ENCODE results near the gene PTX4.

The PTX4 gene

DNA sequence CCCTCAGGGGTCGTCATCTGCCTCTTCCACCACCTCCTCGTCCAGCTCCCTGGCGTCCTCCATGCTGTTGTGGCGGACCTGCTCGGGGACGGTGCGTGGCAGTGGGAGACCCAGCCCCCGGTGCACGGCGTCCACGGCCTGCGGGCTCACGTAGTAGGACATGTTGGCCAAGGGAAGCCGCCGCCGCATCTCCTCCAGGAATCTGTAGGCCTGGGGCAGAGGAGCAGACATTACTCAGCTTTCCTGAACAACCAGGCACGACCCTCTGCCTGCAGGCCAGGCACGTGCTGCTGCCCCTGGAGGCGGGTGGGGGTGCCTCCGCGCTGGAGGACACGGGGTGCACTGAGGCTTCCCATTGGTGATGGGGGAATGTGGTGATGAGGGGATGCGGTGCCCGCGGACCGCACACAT, 22.2 kb upstream of the PTX4 start:
- TF ChIP-seq GATA3 (IDR thresholded peaks at IDR 0.05; ENCODE audit: low read depth, low read length) (no peak), GATA2 (IDR thresholded peaks at IDR 0.05; ENCODE audit: low read depth, low read length) (no peak)

DNA sequence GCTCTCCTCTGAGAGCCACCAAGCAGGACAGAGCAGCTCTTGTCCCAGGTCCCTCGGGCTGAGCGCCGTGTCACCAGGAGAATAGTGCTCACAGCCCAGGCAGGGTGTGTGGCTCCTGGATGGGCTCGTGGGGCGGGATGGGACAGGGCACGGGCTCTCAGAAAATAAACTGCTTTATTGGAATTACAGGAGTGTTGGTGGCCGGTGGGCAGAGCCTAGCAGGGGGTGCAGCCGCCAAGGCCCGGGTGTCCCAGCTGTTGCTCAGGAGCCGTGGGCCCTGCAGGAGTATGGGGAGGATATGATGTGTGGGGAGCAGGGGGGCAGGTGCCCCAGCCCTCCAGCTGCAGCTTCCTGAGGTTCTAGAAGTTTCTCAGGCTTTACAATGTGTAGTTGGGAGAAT, 21.5 kb upstream of the PTX4 start:
- TF ChIP-seq GATA3 (IDR thresholded peaks at IDR 0.05; ENCODE audit: low read depth, low read length) (no peak), GATA2 (IDR thresholded peaks at IDR 0.05; ENCODE audit: low read depth, low read length) (no peak)

DNA sequence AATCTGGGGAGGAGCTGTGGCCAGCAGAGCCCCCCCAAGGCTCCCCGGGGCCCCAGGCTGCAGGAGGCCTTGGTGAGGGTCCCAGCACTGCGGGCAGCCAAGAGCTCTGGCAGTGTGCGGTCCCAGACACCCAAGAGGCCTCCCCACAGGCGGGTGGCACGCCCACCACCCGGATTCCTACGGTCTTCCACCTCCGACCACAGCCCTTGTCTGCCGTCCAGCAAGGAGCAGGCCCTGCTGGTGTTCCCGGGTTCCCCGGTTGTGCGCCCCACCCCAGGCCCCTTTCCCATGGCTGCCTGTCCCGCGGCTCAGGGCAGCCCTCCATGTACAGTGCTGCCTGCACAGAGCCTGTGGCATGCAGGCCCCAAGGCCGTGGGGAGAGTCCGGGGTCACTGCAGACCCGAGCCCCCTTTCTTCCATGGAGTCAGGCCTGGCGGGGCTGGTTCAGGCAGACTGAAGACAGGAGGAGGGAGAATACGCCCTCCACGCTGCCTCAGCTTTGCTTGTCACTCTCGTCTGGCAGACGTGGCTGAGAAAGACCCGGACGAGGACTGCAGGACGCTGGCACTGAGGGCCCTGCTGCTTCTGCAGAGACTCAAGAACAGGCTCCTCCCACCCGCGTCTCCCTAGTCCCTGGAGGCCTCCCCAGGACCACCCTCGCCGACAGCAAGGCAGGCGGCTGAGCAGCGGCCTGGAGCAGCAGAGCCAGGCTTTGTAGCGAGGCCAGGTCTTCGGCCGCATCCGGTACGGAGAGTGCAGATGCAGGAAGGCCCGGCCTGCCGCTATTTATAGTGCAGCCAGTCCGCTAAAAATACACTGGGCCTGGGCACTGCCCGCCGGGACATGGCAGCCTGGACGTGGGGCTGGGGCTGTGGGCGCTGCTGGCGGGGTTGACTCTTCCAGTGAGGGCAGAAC, 20.8 kb upstream of the PTX4 start:
- TF ChIP-seq GATA3 (IDR thresholded peaks at IDR 0.05; ENCODE audit: low read depth, low read length) (no peak), GATA2 (IDR thresholded peaks at IDR 0.05; ENCODE audit: low read depth, low read length) (no peak)

DNA sequence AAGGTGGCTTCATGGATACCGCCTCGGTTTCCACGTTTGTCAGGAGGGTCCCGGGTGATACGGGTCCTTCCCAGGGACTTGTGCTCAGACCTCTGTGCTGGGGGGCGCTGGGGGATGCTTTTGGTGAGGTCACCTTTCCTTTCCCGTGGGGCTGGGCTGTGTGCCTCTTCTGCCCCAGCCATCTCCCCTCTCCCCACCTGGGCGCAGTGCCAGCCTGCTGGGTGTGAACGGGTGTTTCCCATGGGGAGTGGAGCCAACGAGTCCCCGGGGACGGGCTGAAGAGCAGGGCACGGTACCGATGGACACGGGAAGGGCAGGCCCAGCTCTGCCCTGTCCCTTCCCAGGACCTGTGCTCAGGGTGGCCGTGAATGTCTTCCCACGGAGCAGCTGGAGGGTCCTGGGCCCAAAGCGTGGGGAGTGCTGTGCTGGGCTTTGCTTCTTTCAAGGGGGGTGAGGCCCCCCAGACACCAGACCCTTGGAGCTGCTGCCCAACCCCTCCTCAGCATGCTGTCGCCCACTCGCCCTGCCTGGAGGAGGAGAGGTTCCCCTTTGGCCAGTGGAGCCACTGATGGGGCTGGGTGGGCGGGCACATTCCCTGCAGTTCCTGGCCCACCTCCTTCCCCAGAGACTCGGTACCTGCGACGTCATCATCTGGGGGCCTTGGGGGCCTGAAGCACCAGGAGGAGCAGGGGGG, 19.9 kb upstream of the PTX4 start:
- TF ChIP-seq GATA2 (IDR thresholded peaks at IDR 0.05; ENCODE audit: low read depth, low read length) (no peak), GATA3 (IDR thresholded peaks at IDR 0.05; ENCODE audit: low read depth, low read length) (no peak)

DNA sequence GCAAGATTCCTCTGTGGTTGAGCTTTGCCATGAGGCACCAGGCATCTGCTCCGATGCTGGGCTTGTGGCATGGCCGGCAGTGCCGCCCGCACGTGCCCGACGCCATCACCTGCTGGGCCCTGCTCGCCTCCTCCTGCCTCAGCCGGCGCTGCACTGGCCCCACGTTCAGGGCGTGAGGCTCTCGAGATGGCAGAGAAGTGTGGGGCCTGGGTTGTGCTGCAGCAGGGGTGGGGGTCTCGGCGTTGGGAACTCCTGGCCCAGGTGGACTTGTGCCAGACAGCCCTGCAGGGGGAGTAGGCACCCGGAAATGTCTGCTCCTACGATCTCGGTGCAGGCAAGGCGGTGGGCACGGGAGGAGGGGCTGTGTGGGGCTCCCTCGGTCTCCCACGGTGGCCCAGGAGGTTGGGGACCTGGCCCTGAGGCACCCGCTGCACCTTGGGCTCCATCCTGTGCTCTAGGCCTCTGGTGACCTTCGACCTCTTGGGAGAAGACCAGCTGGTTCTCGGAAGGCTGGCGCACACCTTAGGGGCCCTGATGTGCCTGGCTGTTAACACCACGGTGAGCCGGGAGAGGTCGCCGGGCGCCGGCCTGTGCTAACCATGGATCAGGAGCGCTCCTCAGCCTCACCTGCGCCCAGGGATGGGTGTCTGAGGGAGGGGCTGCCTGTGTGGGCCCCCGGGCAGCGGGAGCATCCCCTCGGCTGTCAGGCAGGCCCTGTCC, 17.9 kb upstream of the PTX4 start:
- TF ChIP-seq GATA3 (IDR thresholded peaks at IDR 0.05; ENCODE audit: low read depth, low read length): no peak

DNA sequence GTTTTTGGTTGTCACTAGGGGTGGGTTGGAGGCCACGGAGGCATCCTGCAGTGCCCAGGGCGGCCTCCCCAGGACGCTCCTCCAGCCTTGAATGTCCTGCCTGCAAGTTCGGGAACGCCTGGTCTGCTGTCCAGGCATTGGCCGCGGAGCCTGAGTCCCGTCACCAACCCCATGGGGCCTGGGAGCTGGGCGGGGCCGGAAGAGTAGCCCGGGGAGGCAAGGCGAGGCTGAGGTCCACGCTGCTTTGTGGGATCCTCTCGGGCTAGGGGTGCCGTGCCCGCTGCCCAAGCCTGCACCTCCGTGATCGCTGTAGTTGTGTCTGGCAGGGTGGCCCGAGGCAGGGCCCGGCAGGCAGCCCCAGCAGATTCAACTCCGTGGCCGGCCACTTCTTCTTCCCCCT, 17.2 kb upstream of the PTX4 start:
- TF ChIP-seq GATA3 (IDR thresholded peaks at IDR 0.05; ENCODE audit: low read depth, low read length): no peak
- no peak for TF ChIP-seq GATA2 (IDR thresholded peaks at IDR 0.05; ENCODE audit: low read depth, low read length)

DNA sequence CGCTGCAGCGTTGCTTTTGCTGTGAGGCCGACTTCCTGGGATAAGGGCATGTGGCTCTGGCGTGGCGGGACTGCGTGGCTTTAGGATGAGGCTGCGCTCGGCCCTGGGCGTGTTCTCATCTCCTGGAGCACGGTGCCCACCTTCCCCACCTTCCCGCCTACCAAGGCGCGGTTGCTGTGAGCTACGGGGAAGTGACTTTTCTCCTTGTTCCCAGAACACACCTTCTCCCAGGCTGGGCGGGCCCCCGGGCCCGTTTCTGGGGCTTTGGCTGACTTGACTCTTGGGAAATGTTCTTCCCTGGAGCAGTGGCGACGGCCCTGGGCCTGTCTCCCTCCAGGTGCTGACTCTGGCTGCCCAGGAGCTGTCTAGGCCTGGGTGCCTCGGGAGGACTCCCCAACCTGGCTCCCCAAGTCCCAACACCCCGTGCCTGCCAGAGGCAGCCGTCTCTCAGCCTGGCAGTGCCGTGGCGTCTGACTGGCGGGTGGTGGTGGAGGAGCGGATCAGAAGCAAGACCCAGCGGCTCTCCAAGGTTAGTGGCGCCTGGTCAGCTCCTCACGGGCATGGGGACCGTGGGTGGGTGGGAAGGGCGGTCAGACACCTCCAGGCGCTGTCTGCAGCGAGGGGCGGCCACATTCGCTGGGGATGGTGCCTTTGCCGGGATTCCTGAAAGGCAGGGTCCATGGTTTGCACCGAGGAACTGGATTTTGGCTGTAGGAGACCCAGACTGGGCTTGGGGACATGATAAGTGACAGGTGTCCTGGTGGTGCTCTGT, 16.5 kb upstream of the PTX4 start:
- TF ChIP-seq GATA2 (IDR thresholded peaks at IDR 0.05; ENCODE audit: low read depth, low read length) (no peak), GATA3 (IDR thresholded peaks at IDR 0.05; ENCODE audit: low read depth, low read length) (no peak)

DNA sequence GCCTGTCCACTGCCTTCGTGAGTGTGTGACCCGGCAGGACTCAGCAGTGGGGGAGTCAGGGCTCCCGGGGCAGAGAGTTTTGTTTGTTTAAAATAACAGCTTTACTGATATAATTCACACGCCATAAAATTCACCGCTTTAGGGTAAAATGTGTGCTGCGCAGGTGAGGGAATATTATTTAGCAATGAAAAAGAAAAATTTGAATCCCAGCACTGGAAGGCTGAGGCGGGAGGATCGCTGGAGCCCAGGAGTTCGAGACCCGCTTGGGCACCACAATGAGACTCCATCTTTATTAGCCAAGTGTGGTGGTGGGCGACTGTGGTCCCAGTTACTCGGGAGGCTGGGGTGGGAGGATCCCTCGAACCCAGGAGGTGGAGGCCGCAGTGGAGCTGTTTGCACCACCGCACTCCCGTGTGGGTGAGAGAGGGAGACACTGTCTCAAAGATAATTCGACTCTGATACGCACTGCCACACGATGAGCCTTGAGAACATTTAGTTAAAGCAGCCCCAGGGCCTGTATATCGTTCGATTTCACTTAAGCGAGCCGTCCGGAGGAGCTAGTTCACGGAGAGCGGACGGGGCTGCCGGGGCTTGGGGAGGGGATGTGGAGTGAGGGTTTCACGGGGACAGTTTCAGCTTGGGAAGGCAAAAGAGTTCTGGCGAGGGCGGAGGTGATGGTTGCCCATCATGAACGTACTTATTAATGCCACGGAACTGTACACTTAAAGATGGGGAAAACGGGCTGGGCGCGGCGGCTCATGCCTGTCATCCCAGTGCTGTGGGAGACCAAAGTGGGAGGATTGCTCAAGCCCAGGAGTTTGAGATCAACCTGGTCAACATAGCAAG, 14.6 kb upstream of the PTX4 start:
- TF ChIP-seq GATA3 (IDR thresholded peaks at IDR 0.05; ENCODE audit: low read depth, low read length): no peak
- TF ChIP-seq GATA2 (IDR thresholded peaks at IDR 0.05; ENCODE audit: low read depth, low read length): no peak

DNA sequence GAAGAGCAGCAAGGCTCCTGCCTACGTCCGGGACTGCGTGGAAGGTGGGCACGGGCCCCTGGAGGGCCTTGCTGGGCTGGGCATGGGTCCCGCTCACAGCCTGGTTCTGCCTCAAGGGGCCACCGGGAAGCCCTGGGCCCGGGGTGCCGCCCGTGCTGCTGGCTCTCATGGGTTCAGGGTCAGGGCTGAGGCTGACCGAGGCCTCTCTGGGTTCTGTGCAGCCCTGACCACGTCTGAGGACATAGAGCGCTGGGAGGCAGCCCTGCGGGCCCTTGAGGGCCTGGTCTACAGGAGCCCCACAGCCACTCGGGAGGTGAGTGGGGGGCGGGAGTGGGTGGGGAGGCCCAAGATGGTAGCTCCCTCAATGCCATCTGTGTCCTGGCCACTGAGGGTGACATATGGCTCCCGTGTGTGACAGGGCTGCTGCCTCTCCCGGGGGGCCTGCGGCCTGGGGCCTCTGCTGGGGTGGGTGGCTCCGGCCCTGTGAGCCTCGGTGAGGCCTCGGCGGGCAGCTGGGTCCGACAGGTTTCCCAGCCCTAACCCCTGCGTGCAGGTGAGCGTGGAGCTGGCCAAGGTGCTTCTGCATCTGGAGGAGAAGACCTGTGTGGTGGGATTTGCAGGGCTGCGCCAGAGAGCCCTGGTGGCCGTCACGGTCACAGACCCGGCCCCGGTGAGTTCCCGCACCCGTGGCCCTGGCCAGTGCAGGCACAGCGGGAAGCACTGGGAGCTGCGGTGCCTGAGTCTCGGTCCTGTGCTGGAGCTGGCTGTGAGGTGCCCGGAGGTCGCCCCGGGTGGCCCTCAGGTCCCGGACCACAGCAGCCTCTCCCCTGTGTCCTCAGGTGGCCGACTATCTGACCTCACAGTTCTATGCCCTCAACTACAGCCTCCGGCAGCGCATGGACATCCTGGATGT, 13.6 kb upstream of the PTX4 start:
- TF ChIP-seq GATA3 (IDR thresholded peaks at IDR 0.05; ENCODE audit: low read depth, low read length): no peak
- no peak for TF ChIP-seq GATA2 (IDR thresholded peaks at IDR 0.05; ENCODE audit: low read depth, low read length)

DNA sequence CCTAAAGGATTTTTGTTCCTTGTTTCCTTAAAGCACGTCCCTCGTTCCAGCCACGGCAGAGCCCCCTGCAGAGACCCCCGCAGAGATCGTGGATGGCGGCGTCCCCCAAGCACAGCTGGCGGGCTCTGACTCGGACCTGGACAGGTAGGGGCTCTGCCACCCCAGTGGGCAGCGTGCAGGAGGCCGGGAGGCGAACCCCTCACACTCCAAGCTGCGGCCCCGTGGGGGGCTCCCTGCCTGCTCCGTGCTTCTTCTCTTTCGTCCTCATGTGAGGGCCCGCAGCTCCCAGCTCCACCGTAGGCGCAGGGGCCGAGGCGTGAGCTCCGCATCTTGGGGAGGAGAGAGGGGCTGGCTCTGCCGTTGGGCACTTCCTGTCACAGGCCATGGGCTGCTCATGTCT, 12.9 kb upstream of the PTX4 start:
- TF ChIP-seq GATA2 (IDR thresholded peaks at IDR 0.05; ENCODE audit: low read depth, low read length) (no peak), GATA3 (IDR thresholded peaks at IDR 0.05; ENCODE audit: low read depth, low read length) (no peak)

DNA sequence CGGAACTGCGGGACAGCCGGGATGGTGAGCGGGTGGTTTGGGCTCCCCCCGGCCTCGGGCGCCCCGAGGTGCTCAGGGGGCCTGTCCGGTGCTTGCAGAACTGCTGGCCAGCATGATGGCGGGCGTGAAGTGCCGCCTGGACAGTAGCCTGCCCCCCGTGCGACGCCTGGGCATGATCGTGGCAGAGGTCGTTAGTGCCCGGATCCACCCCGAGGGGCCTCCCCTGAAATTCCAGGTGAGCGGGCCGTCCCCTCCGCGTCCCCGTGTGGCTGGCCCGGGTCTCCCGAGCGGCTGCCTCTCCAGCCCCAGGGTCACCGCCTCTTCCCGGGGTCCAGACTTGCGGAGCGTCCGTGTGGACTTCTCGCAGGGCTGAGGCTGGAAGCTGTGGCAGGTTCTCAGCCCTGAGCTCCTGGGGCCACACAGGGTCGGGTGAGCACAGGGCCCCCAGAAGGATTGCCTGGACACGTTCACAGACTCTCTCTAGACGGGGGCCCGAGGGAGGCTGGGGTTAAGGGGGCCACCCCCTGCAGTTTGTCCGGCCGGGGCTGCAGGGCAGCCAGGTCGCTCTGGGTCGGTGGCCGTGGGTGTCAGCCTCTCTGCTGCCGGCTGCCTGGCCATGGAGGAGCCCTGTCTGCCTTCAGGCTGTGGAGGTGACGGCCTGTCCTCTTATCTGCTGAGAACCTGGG, 11.9 kb upstream of the PTX4 start:
- TF ChIP-seq GATA3 (IDR thresholded peaks at IDR 0.05; ENCODE audit: low read depth, low read length) (no peak), GATA2 (IDR thresholded peaks at IDR 0.05; ENCODE audit: low read depth, low read length) (no peak)
